Loucy (cell line): ENCODE data around the gene SVEP1.

Experiments
- CTCF ChIP-seq: fragments of 200-600 bp; sonication (generic); conservative IDR thresholded peaks from 2 replicates; pipeline ENCODE4 v1.5.1; 2014; ENCODE audit warnings: mild to moderate bottlenecking, antibody characterized with exemption, low read length
- EZH2phosphoT487 ChIP-seq: fragments of 200-600 bp; IDR thresholded peaks from 2 replicates; pipeline ENCODE4 v1.6.1; 2018; ENCODE audit warnings: antibody characterized with exemption, mild to moderate bottlenecking, moderate library complexity, borderline replicate concordance

- TF ChIP-seq CTCF, result no peak
- no peak for TF ChIP-seq EZH2phosphoT487
These were observed 110.6 kb downstream of the SVEP1 start for GRCh38 chr9:110468950-110469349.
